CD4-positive, alpha-beta T cell treated with Interleukin-10 for 1 hour (primary cell): ENCODE data around the gene SPACDR.
"Not testable (repeated sequence)": the region's sequence is repeated elsewhere in the genome, so short reads cannot be mapped to it uniquely, and the experiment has no call there.

Source experiments
- DNase-seq: peaks from one replicate; pipeline ENCODE4 v3.0.0-alpha.2; 2020

SPACDR gene

DNA sequence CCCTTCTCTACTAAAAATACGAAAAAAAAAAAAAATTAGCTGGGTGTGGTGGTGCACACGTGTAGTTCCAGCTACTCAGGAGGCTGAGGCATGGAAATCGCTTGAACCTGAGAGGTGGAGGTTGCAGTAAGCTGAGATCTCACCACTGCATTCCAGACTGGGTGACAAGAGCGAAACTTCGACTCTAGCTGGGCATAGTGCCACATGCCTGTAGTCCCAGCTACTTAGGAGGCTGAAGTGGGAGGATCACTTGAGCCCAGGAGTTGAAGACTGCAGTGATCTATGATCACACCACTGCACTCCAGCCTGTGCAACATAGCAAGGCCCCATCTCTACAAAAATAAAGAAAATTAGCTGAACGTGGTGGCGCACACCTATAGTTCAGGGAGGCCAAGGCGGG, 1.2 kb upstream of the SPACDR start:
- no peak for DNase-seq

DNA sequence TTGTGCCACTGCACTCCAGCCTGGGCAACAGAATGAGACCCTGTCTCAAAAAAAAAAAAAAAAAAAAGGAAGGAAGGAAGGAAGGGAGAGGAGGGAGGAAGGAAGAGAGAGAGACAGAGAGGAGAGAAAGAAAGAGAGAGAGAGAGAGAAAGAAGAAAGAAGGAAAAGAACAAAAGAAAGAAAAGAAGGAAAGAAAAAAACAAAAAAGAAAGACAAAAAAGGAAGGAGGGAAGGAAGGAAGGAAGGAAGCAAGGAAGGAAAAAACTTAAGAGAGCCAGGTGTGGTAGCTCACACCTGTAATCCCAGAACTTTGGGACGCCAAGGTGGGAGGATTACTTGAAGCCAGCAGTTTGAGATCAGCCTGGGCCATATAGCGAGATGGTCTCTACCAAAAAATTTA, 731 bp upstream of the SPACDR start:
- DNase-seq: no peak

DNA sequence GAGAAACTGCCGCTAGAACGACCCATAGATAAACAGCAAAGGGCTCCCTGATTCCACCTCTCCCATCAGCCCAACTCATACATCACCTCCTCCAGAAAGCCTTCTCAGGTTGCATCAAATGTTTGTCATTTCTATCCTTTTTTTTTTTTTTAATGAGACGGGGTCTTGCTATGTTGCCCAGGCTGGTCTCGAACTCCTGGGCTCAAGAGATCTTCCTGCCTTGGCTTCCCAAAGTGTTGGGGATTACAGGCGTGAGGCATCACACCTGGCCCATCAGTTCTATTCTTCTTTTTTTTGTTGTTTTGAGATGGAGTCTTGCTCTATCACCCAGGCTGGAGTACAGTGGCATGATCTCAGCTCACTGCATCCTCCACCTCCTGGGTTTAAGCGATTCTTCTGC, 7.0 kb downstream of the SPACDR start:
- DNase-seq: no peak

DNA sequence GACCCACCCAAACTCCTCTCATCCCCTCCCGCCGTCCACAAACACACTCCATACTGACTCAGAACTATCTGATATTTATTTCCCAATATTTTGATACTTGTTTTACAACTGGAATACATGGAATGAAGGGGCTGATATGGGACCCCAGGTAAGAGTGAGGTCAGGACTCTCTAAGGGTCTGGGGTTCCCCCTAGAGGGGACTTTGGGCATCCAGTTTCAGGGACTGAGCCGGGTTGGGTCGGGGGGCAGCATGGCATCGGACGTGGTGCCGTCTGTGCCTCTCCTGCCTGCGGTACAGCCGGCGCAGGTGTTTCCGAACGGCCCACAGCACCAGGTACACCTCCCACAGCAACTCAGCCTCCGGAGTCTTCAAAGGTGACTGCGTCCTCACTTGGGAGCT, 7.5 kb downstream of the SPACDR start:
- no peak for DNase-seq

DNA sequence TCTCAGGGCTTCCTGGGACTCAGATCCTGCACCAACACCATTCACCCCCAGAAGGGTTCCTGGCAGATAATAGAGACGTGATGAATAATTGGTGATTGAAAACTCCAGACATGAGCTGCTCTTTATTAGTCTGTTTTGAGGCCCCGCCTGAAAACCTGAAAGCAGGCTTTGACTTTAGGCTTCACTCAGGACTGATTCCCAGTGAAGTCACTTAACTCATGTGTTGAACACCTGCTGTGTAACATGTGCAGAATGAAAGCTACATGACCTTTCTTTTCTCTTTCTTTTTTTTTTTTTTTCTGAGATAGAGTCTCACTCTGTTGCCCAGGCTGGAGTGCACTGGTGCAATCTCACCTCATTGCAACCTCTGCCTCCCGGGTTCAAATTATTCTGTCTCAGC, 8.9 kb downstream of the SPACDR start:
- no peak for DNase-seq

DNA sequence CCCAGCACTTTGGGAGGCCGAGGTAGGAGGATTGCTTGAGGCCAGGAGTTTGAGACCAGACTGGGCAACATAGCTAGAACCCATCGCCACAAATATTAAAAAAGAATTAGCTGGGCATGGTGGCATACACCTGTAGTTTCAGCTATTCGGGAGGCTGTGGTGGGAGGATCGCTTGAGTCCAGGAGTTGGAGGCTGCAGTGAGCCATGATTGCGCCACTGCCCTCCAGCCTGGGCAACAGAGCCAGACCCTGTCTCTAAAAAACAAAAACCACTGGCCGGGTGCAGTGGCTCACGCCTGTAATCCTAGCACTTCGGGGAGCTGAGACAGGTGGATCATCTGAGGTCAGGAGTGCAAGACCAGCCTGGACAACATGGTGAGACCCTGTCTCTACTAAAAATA, 10.2 kb downstream of the SPACDR start:
- DNase-seq: not testable (repeated sequence)

DNA sequence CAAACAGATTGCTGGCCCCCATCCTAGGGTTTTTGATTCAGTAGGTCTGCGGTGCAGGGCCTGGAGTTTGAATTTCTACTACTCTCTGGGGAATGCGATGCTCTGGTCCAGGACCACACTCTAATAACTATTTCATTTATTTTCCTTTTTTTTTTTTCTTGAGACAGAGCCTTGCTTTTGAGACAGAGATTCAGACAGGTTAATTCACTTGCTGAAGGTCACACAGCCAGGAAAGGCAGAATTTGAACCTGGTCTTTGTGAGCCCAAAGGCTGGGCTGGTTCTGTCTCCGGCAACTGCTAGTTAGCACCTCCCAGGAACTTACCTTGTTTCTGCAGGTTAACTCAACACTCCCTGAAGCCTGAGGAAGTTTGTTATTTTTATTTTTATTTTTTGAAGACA, 11.5 kb downstream of the SPACDR start:
- DNase-seq: no peak

DNA sequence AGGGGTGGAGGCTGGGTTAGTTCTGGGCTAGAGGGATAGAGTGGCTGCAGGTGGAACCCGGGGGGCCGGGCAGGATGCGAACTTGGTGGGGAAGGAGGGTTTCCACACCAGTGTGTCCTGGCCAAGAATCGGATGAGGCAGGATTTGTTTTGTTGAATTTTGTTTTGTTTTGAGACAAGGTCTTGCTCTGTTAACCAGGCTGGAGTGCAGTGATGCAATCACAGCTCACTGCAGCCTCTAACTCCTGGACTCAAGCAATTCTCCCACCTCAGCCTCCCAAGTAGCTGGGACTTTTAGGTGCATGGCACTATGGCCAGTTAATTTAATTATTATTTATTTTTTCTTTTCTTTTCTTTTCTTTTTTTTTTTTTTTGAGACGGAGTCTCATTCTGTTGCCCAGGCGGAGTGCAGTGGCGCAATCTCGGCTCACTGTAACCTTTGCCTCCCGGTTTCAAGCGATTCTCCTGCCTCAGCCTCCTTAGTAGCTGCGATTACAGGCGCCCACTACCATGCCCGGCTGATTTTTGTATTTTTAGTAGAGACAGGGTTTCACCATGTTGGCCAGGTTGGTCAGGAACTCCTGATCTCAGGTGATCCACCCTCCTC, 14.8 kb downstream of the SPACDR start:
- no peak for DNase-seq

DNA sequence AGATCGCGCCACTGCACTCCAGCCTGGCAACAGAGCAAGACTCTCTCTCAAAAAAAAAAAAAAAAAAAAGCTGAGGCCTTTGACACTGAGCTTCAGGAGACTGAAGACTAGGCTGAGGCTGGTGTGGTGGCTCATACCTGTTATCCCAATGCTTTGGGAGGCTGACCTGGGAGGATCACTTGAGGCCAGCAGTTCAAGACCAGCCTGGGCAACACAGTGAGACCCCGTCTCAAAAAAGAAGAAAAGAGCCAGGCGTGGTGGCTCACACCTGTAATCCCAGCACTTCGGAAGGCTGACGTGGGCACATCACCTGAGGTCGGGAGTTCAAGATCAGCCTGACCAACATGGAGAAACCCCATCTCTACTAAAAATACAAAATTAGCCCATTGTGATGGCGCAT, 16.7 kb downstream of the SPACDR start:
- not testable (repeated sequence) for DNase-seq

DNA sequence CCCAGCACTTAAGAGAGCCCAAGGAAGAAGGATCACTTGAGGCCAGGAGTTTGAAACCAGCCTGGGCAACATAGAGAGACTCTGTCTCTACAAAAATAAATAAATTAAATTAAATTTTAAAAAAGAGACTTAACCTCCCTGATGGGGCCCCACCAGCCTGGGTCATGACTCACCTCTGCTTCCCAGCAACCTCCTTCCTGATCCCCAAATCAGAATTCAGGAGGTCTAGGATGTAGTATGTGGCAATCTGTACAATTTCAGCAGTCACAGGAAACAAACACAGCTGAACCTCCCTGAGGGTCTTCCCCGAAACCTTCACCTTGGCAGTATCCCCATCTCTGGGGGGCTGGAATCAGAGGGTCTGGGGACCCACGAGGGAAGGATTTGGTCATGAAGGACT, 18.0 kb downstream of the SPACDR start:
- no peak for DNase-seq

DNA sequence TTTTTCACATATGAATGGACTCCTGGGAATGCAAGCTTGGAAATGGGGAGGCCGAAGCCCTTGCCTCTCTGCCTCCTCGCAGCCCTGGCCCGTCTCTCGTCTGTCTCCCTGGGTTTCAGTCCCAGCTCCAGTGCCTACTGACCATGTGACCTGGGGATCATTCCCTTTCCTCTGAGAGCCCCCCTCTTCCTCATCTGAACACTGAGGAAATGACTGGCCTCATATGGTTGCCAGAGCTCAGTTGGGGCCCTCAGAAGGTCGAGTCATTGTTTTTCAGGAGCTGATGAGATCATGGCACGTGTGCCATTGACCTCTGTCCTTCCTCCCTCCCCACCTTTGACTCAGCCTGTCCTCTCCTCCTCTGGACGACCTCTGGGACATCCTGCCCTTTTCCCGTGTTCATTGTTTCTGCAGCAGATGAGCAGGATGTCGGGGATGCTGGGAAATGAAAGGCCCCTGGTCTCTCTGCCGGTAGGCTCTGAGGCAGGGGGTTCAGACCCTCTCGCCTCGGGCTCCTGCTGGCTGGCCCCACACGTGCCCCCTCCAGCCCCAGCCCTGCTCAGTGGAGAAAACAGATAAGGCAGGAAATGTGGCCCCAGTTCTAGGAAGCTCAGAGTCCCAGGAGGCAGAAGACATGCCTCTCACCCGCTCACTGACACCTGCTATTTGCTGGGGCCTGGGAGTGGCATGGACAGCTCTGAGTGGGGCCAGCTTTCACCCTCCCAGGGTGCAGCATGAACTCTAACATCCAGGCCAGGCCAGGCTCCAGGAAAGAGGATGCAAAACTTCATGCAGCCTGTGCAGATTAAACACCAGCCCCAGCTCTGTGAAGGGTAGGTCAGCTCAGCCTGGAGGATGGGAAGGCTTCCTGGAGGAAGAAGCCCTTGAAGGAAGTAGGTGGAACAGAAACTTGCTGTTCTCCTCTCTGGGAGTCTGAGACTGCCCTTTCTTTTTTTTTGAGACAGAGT, 19.5 kb downstream of the SPACDR start:
- DNase-seq: no peak

DNA sequence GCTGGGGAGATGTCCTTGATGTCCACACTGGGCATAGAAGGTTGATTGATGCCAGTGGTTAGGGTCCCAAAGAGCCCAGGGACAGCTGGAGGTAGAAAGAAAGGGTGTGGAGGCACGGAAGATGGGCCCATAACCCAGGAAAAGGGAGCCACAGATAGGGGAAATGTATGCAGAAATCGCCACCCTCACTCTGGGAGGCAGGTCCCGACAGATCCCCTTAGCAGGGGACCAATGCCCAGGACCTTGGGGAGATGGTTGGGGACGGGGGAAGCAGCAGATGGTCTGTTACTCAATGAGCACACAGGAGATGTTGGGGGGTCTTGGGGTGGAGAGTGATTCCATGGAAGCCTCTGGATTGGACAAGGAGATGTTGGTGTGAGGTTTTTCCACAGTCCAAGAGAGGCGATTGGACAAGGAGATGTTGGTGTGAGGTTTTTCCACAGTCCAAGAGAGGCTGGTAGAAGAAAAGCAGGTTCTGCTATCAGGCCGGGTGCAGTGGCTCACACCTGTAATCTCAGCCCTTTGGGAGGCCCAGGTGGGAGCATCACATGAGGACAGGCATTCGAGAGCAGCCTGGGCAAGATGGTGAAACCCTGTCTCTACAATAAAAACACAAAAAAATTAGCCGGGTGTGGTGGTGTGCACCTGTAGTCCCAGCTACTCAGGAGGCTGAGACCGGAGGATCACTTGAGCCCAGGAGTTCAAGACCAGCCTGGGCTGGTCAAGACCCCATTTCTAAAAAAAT, 20.8 kb downstream of the SPACDR start:
- DNase-seq: no peak

DNA sequence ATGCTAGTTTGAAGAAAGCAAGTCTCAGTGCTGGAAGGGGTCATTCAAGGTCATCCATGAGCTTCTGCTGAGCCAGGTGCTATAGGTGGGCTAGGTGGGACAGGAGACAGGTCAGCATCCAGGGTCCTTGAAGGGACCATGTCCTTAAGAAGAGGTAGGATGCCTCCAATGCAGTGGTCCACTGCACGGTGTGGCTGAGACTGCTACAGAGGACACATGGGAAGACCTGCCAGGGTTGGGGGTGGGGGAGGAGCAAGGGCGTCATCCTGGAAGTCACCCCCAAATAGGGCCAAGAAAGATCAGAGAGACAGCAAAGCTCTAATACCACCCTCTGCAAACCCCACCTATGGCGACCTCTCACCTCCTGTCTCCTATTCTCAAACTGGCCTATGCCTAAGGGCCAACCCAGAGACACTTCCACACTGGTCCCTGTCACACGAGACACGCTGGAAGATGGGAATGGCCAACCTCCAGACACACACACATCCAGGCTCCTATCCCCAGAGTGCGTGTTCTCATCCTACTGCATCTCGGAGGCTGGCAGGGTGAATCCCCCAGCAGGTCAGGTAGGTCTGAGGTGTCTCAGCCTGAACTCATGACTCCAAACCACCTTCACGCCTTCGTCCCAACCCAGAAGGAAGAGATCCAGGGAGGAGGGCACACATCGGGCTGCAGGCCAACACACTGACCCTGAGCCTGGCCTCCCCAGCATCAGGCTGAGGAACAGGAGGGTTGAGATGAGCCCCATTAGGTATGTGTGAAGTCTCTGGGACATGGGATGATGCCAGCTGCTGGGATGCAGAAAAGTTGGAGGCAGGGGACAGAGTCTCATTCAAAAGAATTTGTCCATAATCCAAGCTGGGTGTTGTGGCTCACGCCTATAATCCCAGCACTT, 22.2 kb downstream of the SPACDR start:
- no peak for DNase-seq

DNA sequence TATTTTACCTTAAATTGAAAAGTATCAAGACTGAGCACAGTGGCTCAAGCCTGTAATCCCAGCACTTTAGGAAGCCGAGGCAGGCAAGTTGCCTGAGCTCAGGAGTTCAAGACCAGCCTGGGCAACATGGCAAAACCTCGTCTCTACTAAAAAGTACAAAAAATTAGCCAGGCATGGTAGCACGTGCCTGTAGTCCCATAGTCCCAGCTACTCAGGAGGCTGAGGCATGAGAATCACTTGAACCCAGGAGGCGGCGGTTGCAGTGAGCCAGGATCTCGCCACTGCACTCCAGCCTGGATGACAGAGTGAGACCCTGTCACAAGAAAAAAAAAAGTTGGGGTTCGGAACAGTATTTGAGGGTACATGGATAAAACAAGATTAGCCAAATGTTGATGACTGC, 24.8 kb downstream of the SPACDR start:
- DNase-seq: not testable (repeated sequence)

DNA sequence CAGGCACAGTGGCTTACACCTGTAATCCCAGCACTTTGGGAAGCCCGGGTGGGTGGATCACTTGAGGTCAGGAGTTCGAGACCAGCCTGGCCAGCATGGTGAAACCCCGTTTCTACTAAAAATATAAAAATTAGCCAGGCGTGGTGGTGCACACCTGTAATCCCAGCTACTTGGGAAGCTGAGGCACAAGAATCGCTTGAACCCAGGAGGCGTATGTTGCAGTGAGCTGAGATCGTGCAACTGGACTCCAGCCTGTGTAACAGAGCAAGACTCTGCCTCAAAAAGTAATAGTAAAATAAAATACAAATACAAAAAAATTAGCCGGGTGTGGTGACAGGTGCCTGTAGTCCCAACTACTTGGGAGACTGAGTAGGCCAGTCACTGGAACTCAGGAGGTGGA, 25.3 kb downstream of the SPACDR start:
- not testable (repeated sequence) for DNase-seq

DNA sequence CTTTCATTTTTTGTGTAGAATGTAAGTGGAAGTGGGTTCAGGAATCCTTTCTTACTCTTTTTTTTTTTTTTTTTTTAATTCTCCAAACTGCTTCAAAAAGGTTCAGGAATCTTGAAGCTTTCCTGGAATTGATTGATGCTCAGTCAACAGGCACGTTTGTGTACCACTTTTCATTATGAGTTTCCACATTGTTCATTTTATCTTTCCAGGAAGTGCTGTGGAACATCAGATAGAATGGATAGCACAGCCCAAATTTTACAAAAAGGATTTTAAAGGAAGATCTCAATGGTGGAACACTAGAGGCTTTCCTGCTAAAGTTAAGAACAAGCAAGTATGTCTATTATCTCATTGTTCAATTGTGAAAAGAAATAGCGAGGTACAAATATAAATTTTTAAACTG, 25.9 kb downstream of the SPACDR start:
- no peak for DNase-seq

DNA sequence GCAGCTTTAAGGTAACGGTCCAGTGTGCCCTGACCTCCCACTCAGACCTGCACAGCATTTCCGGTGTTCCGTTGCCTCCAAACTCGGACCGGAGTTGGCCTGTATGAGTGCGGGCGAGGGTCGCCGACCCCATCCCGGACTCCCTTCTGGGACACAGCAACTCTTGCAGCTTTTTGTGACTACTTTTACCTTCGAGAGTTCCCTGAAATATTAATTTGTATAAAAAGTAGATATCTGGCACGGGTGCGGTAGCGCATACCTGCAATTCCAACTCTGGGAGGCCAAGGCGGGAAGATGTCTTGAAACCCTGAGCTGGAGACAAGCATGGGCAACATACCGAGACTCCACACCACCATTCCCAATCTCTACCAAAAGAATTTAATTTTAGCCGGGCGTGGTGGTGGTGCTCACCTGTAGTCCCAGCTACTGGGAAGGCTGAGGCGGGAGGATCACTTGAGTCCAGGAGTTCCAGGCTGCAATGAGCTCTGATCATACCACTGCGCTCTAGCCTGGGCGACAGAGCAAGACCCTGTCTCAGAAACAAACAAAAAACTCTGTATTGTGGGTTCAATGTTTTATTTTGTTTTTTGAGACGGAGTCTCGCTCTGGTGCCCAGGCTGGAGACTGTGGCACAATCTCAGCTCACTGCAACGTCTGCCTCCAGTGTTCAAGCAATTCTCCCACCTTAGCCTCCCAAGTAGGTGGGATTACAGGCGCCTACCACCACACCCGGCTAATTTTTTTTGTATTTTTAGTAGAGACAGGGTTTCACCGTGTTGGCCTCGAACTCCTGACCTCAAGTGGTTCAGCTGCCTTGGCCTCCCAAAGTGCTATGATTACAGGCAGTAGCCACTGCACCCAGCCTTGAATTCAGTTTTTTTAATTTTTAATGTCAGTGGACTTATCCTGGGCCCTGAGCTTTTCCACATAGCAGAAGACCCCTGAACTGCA, 26.6 kb downstream of the SPACDR start:
- no peak for DNase-seq

DNA sequence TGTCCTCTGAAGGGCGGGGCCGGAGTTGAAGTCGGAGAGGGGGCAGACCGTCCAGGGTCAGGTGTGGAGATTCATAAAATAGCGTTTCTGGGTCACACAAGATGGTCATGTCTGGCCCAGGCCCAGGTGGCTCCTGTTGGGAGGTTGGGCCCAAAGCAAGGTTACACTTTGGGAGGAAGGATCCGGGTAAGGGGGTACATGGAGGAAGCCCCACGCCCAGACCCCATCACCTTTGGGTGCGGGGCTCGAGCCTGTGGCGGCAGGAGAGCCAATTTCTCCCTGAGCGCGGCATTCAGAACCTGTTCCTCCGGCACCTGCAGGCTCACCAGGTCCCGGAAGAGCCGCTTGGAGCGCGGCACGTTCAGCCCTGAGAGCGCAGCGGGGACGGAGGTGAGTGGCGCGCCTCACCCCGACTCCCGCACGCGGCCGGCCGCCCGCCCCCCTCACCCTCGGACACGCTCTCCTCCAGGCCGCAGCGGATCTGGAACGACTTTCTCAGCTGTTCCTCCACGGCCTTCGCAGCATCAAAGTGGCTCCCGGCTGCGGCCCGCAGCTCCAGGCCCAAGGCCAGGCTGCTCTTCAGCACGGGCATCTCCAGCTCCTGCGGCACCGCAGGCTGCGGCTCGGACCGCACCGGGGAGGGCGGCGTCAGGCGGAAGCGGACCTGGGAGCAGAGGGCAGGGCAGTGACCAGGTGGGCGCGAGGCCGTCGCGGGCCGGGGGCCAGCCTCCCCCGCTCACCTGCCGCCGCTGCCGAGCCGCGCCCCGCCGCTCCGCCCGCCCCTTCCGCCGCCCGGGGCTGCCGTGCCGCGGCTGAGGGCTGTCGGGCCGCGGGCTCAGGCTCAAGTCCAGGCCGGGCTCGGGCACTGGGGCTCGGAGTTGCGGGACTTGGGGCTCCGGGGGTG, 28.4 kb downstream of the SPACDR start:
- peak; percentile 54 for DNase-seq

DNA sequence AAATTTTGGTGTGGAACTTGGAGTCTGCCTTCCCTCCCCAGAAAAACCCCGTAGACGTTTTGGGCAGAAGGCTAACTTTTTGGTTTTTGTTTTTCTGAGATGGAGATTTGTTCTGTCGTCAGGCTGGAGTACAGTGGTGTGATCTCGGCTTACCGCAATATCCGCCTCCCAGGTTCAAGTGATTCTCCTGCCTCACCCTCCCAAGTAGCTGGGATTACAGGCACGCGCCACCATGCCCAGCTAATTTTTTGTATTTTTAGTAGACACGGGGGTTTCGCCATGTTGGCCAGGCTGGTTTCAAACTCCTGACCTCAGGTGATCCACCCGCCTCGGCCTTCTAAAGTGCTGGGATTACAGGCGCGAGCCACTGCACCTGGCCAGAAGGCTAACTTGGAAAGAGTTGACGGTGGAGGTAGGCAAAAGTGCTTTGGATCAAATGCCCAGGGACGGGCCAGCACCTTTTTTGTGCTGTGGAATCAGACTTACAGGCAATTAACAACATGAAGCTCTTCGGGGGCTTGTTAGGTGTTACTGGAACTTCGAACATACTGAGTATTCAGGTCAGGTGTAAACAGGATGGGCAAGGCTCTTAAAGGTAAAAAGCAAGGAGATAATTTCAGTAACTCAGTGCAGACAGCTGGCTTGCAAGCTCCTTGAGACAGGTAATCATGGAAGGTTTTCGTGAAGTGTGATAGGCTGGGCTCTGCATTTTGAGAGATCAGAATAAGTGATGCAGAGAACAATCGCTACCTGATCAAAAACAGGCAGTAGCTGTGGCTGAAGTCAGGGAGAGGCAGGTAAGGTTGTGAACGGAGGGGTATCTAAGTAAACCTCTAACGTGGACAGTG, 29.5 kb downstream of the SPACDR start:
- DNase-seq: no peak
